GM23338 (cell line): ENCODE data around the gene CDC42BPB. TPM values are rescaled to one million over a fixed set of nuclear protein-coding genes. Genes with fewer than 3 reads are reported as not detected.

Experiments used
- ATAC-seq: fragments of 200-7000 bp; cut with Tn5 transposase; 3 replicates; pipeline ENCODE4 v1.9.1; 2020
- DNase-seq: peaks from one replicate; pipeline ENCODE4 v3.0.0-alpha.2; 2015; ENCODE audit warnings: low spot score
- H2AFZ ChIP-seq: fragments of 200-600 bp; sonication (generic); 2 replicates; pipeline ENCODE4 v1.8.0; 2016; ENCODE audit warnings: antibody characterized with exemption, mild to moderate bottlenecking, moderate library complexity
- H3F3A ChIP-seq: fragments of 200-600 bp; sonication (generic); replicated peaks from 2 replicates; pipeline ENCODE4 v1.8.0; 2017; ENCODE audit warnings: antibody characterized with exemption, mixed run types, low read depth
- H3K27ac ChIP-seq: fragments of 200-600 bp; sonication (generic); 2 replicates; pipeline ENCODE4 v1.6.1; 2016; ENCODE audit warnings: low read depth
- H3K27me3 ChIP-seq: fragments of 200-600 bp; sonication (generic); 2 replicates; pipeline ENCODE4 v1.8.0; 2016; ENCODE audit warnings: mild to moderate bottlenecking, mixed run types, moderate library complexity; ENCODE audit not compliant: insufficient read depth
- H3K36me3 ChIP-seq: fragments of 200-600 bp; sonication (generic); 2 replicates; pipeline ENCODE4 v1.8.0; 2016; ENCODE audit warnings: mild to moderate bottlenecking; ENCODE audit not compliant: insufficient read depth
- H3K4me1 ChIP-seq: fragments of 200-600 bp; sonication (generic); 2 replicates; pipeline ENCODE4 v1.8.0; 2016; ENCODE audit warnings: mild to moderate bottlenecking, moderate library complexity; ENCODE audit not compliant: insufficient read depth
- H3K4me2 ChIP-seq: fragments of 200-600 bp; sonication (generic); 2 replicates; pipeline ENCODE4 v1.7.1; 2017; ENCODE audit warnings: mixed run types
- H3K4me3 ChIP-seq: fragments of 200-600 bp; sonication (generic); 2 replicates; pipeline ENCODE4 v1.6.1; 2016; ENCODE audit warnings: mixed run types
- H3K79me2 ChIP-seq: fragments of 200-600 bp; sonication (generic); replicated peaks from 2 replicates; pipeline ENCODE4 v1.8.0; 2017; ENCODE audit warnings: mild to moderate bottlenecking; ENCODE audit not compliant: insufficient read depth
- H3K9me2 ChIP-seq: fragments of 200-600 bp; sonication (generic); 2 replicates; pipeline ENCODE4 v1.8.0; 2017; ENCODE audit not compliant: insufficient read depth
- H4K20me1 ChIP-seq: fragments of 200-600 bp; sonication (generic); replicated peaks from 2 replicates; pipeline ENCODE4 v1.8.0; 2017; ENCODE audit warnings: mild to moderate bottlenecking; ENCODE audit not compliant: insufficient read depth
- H3K27ac Mint-ChIP-seq: 2 replicates; pipeline ENCODE4 v1.8.0; 2020; ENCODE audit warnings: inconsistent platforms, mild to moderate bottlenecking, moderate library complexity, mixed read lengths
- H3K27me3 Mint-ChIP-seq: 3 replicates; pipeline ENCODE4 v1.8.0; 2022; ENCODE audit warnings: low read depth, mild to moderate bottlenecking, moderate library complexity, mixed read lengths, inconsistent platforms; ENCODE audit not compliant: insufficient read depth, poor library complexity
- H3K36me3 Mint-ChIP-seq: 3 replicates; pipeline ENCODE4 v1.8.0; 2021; ENCODE audit warnings: low read depth, mild to moderate bottlenecking, inconsistent platforms, moderate library complexity, mixed read lengths
- H3K4me1 Mint-ChIP-seq: 3 replicates; pipeline ENCODE4 v1.8.0; 2020; ENCODE audit warnings: mild to moderate bottlenecking, inconsistent platforms, mixed read lengths
- H3K4me3 Mint-ChIP-seq: 3 replicates; pipeline ENCODE4 v1.8.0; 2021; ENCODE audit warnings: moderate library complexity, mild to moderate bottlenecking, inconsistent platforms, mixed read lengths
- H3K9me3 Mint-ChIP-seq: 3 replicates; pipeline ENCODE4 v1.8.0; 2020; ENCODE audit warnings: moderate library complexity, mild to moderate bottlenecking, inconsistent platforms, mixed read lengths
- CREB1 ChIP-seq: fragments of 250-450 bp; sonication (Bioruptor Pico); IDR thresholded peaks from 2 replicates; pipeline ENCODE4 v1.5.0; 2020; ENCODE audit warnings: low read depth, mild to moderate bottlenecking, moderate library complexity
- EZH2 ChIP-seq: fragments of 200-600 bp; sonication (generic); IDR thresholded peaks from one replicate; pipeline ENCODE4 v1.8.0; 2017; ENCODE audit warnings: antibody characterized with exemption, mild to moderate bottlenecking, low read depth; ENCODE audit not compliant: unreplicated experiment
- EZH2phosphoT487 ChIP-seq: fragments of 200-600 bp; sonication (generic); IDR thresholded peaks from one replicate; pipeline ENCODE4 v1.8.1; 2018; ENCODE audit warnings: antibody characterized with exemption; ENCODE audit not compliant: unreplicated experiment
- JUNB ChIP-seq: IDR thresholded peaks from one replicate; pipeline ENCODE4 v1.6.1; 2016; ENCODE audit warnings: antibody characterized with exemption; ENCODE audit not compliant: unreplicated experiment
- NANOG ChIP-seq: IDR thresholded peaks from 2 replicates; pipeline ENCODE4 v1.6.1; 2016; ENCODE audit warnings: antibody characterized with exemption, borderline replicate concordance
- POLR2AphosphoS5 ChIP-seq: IDR thresholded peaks from 2 replicates; pipeline ENCODE4 v1.6.1; 2016; ENCODE audit warnings: antibody characterized with exemption, low read depth
- STAT1 ChIP-seq: IDR thresholded peaks from one replicate; pipeline ENCODE4 v1.6.1; 2016; ENCODE audit warnings: antibody characterized with exemption; ENCODE audit not compliant: unreplicated experiment
- ZNF114 ChIP-seq: fragments of 250-450 bp; sonication (Bioruptor Pico); IDR thresholded peaks from 2 replicates; pipeline ENCODE4 v1.5.0; 2020; ENCODE audit warnings: mild to moderate bottlenecking, moderate library complexity
- ZNF331 ChIP-seq: fragments of 250-450 bp; sonication (Bioruptor Pico); IDR thresholded peaks from 2 replicates; pipeline ENCODE4 v1.5.0; 2020; ENCODE audit warnings: low read depth, mild to moderate bottlenecking, moderate library complexity
- polyA plus RNA-seq: library from polyadenylated mRNA; unstranded; fragments of >200 nt; fragmentation: Nextera tagmentation; extraction: Ambion mirVana; gene quantifications from 2 replicates; pipeline ENCODE4 v1.2.1, GENCODE V29; 2016
- total RNA-seq: library from RNA; depleted of rRNA; stranded (reverse); fragments of >200 nt; shearing (Covaris generic); gene quantifications from 2 replicates; pipeline ENCODE4 v1.2.3, GENCODE V29; 2014
- TF ChIP-seq, protein P1 (sequence below): IDR thresholded peaks from 2 replicates; pipeline ENCODE4 v1.6.1; 2016; ENCODE audit warnings: antibody characterized with exemption
- TF ChIP-seq, protein P2 (sequence below): fragments of 250-450 bp; sonication (Bioruptor Pico); IDR thresholded peaks from 2 replicates; pipeline ENCODE4 v1.5.0; 2020; ENCODE audit warnings: mild to moderate bottlenecking, moderate library complexity
- TF ChIP-seq, protein P3 (sequence below), 2 experiments: fragments of 200-600 bp in 1 of 2; sonication (generic) in 1 of 2; conservative IDR thresholded peaks; 2 replicates each; pipeline versions ENCODE4 v1.5.1 to v1.6.1; 2016 to 2017; ENCODE audit warnings: antibody characterized with exemption in 2 of 2, low read depth in 2 of 2, mild to moderate bottlenecking in 2 of 2, moderate library complexity in 1 of 2
- TF ChIP-seq, protein P4 (sequence below): IDR thresholded peaks from one replicate; pipeline ENCODE4 v1.6.1; 2018; ENCODE audit warnings: antibody characterized with exemption; ENCODE audit not compliant: unreplicated experiment

The CDC42BPB gene
- total and polyA plus RNA-seq, 2 experiments from 2014 or later, result 12.3 to 127 TPM

DNA sequence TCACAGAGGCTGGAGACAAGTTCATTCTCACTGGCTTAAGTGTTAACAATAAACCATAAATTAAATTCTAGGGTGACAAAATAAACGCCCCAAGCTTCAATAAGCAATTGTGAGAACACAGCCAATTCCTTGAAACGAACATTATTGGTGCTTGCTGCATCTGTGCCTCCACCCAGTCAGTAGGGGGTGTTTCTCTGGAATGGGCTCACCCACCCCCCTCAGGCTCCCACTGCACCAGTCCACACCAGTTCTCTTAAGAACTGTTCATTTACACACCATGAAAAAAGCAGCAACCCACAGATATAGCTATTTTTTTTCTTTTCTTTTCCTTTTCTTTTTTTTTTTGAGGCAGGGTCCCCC lies 34.7 kb downstream of the CDC42BPB start:
- H3K27me3 Mint-ChIP-seq, result peaks cover 20% of the 10 kb centered on the region
- peaks cover 6% of the 10 kb centered on the region; the same call in 1 of the 3 replicates for H3K9me3 Mint-ChIP-seq
- TF ChIP-seq ZNF114 (CRISPR knock-in tag) (no peak), POLR2AphosphoS5 (no peak), EZH2phosphoT487 (no peak), CREB1 (CRISPR knock-in tag) (no peak), JUNB (no peak), EZH2 (no peak), STAT1 (no peak), ZNF331 (CRISPR knock-in tag) (no peak), NANOG (no peak)
- TF ChIP-seq, protein P1, sequence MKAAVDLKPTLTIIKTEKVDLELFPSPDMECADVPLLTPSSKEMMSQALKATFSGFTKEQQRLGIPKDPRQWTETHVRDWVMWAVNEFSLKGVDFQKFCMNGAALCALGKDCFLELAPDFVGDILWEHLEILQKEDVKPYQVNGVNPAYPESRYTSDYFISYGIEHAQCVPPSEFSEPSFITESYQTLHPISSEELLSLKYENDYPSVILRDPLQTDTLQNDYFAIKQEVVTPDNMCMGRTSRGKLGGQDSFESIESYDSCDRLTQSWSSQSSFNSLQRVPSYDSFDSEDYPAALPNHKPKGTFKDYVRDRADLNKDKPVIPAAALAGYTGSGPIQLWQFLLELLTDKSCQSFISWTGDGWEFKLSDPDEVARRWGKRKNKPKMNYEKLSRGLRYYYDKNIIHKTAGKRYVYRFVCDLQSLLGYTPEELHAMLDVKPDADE, result no peak
- TF ChIP-seq, protein P2, sequence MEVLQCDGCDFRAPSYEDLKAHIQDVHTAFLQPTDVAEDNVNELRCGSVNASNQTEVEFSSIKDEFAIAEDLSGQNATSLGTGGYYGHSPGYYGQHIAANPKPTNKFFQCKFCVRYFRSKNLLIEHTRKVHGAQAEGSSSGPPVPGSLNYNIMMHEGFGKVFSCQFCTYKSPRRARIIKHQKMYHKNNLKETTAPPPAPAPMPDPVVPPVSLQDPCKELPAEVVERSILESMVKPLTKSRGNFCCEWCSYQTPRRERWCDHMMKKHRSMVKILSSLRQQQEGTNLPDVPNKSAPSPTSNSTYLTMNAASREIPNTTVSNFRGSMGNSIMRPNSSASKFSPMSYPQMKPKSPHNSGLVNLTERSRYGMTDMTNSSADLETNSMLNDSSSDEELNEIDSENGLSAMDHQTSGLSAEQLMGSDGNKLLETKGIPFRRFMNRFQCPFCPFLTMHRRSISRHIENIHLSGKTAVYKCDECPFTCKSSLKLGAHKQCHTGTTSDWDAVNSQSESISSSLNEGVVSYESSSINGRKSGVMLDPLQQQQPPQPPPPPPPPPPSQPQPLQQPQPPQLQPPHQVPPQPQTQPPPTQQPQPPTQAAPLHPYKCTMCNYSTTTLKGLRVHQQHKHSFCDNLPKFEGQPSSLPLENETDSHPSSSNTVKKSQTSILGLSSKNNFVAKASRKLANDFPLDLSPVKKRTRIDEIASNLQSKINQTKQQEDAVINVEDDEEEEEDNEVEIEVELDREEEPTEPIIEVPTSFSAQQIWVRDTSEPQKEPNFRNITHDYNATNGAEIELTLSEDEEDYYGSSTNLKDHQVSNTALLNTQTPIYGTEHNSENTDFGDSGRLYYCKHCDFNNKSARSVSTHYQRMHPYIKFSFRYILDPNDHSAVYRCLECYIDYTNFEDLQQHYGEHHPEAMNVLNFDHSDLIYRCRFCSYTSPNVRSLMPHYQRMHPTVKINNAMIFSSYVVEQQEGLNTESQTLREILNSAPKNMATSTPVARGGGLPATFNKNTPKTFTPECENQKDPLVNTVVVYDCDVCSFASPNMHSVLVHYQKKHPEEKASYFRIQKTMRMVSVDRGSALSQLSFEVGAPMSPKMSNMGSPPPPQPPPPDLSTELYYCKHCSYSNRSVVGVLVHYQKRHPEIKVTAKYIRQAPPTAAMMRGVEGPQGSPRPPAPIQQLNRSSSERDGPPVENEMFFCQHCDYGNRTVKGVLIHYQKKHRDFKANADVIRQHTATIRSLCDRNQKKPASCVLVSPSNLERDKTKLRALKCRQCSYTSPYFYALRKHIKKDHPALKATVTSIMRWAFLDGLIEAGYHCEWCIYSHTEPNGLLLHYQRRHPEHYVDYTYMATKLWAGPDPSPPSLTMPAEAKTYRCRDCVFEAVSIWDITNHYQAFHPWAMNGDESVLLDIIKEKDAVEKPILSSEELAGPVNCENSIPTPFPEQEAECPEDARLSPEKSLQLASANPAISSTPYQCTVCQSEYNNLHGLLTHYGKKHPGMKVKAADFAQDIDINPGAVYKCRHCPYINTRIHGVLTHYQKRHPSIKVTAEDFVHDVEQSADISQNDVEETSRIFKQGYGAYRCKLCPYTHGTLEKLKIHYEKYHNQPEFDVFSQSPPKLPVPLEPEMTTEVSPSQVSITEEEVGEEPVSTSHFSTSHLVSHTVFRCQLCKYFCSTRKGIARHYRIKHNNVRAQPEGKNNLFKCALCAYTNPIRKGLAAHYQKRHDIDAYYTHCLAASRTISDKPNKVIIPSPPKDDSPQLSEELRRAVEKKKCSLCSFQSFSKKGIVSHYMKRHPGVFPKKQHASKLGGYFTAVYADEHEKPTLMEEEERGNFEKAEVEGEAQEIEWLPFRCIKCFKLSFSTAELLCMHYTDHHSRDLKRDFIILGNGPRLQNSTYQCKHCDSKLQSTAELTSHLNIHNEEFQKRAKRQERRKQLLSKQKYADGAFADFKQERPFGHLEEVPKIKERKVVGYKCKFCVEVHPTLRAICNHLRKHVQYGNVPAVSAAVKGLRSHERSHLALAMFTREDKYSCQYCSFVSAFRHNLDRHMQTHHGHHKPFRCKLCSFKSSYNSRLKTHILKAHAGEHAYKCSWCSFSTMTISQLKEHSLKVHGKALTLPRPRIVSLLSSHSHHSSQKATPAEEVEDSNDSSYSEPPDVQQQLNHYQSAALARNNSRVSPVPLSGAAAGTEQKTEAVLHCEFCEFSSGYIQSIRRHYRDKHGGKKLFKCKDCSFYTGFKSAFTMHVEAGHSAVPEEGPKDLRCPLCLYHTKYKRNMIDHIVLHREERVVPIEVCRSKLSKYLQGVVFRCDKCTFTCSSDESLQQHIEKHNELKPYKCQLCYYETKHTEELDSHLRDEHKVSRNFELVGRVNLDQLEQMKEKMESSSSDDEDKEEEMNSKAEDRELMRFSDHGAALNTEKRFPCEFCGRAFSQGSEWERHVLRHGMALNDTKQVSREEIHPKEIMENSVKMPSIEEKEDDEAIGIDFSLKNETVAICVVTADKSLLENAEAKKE, result no peak
- TF ChIP-seq, protein P3, sequence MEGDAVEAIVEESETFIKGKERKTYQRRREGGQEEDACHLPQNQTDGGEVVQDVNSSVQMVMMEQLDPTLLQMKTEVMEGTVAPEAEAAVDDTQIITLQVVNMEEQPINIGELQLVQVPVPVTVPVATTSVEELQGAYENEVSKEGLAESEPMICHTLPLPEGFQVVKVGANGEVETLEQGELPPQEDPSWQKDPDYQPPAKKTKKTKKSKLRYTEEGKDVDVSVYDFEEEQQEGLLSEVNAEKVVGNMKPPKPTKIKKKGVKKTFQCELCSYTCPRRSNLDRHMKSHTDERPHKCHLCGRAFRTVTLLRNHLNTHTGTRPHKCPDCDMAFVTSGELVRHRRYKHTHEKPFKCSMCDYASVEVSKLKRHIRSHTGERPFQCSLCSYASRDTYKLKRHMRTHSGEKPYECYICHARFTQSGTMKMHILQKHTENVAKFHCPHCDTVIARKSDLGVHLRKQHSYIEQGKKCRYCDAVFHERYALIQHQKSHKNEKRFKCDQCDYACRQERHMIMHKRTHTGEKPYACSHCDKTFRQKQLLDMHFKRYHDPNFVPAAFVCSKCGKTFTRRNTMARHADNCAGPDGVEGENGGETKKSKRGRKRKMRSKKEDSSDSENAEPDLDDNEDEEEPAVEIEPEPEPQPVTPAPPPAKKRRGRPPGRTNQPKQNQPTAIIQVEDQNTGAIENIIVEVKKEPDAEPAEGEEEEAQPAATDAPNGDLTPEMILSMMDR (conservative IDR thresholded peaks at IDR 0.05; ENCODE audit: low read depth in 2 of 2), result no peak
- TF ChIP-seq, protein P4, sequence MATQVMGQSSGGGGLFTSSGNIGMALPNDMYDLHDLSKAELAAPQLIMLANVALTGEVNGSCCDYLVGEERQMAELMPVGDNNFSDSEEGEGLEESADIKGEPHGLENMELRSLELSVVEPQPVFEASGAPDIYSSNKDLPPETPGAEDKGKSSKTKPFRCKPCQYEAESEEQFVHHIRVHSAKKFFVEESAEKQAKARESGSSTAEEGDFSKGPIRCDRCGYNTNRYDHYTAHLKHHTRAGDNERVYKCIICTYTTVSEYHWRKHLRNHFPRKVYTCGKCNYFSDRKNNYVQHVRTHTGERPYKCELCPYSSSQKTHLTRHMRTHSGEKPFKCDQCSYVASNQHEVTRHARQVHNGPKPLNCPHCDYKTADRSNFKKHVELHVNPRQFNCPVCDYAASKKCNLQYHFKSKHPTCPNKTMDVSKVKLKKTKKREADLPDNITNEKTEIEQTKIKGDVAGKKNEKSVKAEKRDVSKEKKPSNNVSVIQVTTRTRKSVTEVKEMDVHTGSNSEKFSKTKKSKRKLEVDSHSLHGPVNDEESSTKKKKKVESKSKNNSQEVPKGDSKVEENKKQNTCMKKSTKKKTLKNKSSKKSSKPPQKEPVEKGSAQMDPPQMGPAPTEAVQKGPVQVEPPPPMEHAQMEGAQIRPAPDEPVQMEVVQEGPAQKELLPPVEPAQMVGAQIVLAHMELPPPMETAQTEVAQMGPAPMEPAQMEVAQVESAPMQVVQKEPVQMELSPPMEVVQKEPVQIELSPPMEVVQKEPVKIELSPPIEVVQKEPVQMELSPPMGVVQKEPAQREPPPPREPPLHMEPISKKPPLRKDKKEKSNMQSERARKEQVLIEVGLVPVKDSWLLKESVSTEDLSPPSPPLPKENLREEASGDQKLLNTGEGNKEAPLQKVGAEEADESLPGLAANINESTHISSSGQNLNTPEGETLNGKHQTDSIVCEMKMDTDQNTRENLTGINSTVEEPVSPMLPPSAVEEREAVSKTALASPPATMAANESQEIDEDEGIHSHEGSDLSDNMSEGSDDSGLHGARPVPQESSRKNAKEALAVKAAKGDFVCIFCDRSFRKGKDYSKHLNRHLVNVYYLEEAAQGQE, result no peak
- H4K20me1 ChIP-seq, result peaks cover 68% of the 10 kb centered on the region
- peaks cover 23% of the 10 kb centered on the region for H3K4me1 ChIP-seq
- no peaks in the 10 kb centered on the region for H3K36me3 ChIP-seq
- no peaks in the 10 kb centered on the region for H3K9me2 ChIP-seq
- H2AFZ ChIP-seq, result no peak overlapping the region
- peaks cover 96% of the 10 kb centered on the region for H3K79me2 ChIP-seq
- H3K4me1 Mint-ChIP-seq, result peaks cover 39% of the 10 kb centered on the region
- DNase-seq, result no peak
- H3K4me3 Mint-ChIP-seq, result no peak overlapping the region
- H3K4me3 ChIP-seq, result no peak overlapping the region
- peaks cover 17% of the 10 kb centered on the region for H3K36me3 Mint-ChIP-seq
- ATAC-seq, result peak; percentile 19; the same call in 1 of the 3 replicates
- H3F3A ChIP-seq, result no peaks in the 10 kb centered on the region
- H3K27me3 ChIP-seq, result no peaks in the 10 kb centered on the region
- H3K4me2 ChIP-seq, result no peak overlapping the region
- H3K27ac Mint-ChIP-seq, result no peak overlapping the region
- H3K27ac ChIP-seq, result no peak overlapping the region
